Stimulated activated CD8-positive, alpha-beta memory T cell treated with anti-CD3 and anti-CD28 coated beads, Interleukin-7, amount 100 ng/mL, for 24 hours (primary cell): ENCODE results near the gene GALNT4.

Experiments used
- DNase-seq: peaks from one replicate; pipeline ENCODE4 v3.0.0-alpha.2; 2020; ENCODE audit warnings: low read depth

Gene GALNT4

DNA sequence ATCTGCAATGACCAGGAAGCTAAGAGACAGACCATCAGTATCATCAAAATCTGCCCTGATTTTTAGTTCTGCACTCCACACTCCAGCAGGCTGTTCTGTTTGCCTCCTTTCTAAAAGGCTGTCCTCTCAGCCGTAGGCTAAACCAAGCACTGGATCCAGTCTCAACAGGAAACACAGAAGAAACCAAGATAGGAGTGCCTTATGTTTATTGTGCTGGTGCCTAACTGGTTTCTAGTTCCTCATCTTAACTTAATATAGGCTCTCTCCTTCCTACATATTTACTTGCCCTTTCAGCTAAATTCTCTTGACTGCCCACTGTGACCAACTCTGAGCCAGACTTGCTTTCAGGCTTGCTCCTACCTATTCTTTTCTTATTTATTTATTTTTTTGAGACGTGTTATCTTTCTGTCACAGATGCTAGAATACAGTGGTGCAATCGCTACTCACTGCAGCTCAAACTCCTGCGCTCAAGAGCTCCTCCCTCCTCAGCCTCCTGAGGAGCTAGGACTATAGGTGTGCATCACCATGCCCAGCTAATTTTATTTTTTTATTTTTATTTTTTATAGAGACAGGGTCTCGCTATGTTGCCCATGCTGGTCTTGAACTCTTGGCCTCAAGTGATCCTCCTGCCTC is 30.8 kb downstream of the GALNT4 start:
- no peak for DNase-seq

DNA sequence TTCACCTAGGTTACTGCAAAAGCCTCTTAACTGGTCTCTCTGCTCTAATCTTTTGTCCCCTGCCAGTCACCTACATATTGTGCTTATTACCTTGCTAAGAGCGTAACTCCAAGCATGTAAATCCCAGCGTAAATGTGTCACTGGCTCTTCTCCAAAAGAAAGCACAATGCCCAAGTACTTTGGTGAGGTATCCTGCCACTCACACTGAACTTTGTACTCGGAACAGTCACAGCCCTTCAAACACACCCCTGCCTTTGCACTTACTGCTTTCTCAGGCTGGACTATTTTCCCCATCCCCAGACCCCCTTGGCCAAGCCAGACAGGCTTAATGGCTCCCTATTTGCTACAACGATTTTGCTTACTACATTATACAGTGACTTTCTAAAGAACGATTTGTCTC is 31.7 kb downstream of the GALNT4 start:
- DNase-seq = no peak

DNA sequence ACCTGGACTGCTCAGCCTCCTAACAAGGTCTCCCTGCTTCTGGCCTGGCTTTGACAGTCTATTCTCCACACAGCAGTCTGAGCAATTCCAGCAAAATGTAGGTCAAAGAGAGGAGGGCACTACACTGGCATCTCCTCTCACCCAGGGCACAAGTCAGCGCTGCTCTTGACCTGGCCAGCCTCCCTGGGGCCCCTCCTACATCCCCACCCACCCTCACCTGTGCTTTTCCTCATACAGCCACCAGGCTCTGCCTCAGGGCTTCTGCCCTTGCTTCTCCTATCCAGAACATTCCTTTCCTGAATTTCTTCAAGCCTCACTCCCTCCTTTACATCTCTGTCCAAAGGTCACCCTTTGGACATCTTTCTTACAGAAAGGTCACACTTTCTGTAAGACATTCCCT is 33.7 kb downstream of the GALNT4 start:
- no peak for DNase-seq

DNA sequence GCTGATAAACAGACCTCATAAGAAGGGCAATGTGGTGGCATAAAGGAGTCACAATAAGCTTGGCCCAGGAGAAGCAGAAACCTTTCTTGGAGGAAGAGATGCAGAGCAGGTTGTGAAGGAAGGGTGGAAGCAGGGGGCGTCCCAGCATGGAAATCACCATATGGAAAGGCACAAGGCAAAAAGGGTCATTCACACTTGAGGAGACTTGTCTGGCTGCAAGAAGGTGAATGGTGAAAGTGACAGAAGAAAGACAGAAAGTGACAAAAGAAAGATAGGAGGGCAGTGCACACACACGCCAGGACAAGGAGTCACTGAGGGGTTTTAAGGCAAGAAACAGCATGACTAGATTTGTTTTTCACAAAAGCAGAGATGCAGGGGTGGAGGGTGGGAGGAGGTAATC is 38.3 kb downstream of the GALNT4 start:
- no peak for DNase-seq

DNA sequence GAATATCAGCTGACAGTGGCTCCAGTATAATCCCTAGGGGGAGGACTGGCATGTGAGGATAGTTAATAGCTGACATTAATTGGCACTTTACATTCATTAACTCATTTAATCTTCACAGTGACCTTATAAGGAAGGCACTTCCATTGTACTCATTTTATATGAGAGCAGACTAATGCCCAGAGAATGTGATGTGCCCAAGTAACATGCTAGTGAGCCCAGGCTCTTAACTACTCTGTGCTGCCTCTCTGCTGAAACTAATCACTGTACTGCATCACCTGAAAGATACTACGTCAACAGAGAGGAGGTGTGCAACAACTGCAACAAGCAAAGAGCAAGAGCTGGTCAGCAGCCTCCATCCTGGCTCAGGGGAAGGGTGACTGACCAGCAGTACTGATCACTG is 40.1 kb downstream of the GALNT4 start:
- no peak for DNase-seq

DNA sequence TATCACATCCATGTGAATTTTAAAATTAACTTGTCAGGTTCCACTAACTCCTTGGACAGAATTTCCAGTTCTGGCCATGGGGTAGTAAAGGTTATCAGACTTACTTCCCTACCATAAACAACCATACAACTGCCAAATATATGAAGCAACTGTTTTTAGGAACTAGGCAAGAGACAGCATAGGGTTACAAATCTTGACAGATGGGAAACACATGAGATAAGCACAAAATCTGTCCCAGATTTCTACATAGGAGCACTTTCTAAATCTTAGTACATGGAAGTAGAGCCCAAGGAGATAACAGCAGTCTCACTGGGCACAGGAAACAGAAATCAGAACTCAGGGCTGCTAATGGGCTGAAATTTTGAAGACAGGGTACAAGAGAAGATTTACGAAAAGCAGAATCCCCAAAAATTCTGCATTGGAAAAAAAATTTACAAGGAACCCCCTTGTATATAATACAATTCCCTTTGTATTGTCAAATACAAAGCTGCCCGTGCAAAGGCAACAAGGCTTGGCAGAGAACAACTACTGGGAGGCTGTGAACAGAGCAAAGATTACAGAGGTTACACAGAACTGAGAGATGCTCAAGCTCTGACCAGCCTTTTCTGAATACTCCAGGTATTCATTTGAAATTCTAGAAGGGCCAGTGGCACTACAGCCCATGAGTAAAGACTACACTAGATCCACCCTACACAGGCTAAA is 43.2 kb downstream of the GALNT4 start:
- DNase-seq = no peak

DNA sequence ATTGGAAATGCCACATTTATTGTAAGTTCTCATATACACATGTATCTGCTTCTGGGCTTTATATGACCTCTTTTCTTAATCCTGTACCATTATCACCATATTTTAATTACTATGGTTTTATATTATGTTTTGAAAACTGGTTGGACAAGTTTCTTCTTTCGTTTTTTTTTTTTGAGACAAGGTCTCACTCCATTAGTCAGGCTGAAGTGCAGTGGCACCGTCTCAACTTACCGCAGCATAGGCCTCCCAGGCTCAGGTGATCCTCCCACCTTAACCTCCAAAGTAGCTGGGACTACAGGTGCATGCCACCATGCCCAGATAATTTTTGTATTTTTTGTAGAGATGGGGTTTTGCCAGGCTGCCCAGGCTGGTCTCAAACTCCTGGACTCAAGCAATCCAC is 44.6 kb downstream of the GALNT4 start:
- no peak for DNase-seq

DNA sequence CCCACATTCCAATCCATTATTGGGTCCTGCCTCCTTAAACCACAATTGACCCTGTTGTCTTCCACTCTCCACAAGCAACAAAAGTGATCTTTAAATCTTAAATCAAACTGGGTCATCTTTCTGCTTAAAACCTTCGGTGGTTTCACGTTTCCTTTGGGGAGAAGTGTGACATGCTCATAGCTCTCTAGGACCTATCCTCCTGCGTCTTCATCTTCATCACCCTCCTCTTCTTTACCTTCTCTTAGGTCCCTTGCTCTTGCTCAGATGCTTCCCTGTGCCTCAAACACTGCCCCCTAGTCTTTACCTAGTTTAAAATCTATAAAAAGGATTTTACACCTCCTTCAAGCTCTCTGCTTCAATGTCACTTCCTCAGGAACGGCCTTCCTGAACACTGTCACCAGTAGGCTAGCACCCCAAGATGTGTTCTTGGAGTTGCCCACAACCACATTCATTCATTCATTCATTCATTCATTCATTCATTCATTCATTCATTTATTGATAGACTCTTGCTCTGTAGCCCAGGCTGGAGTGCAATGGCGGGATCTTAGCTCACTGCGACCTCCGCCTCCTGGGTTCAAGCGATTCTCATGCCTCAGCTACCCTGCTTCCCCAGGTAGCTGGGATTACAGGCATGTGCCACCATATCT is 46.8 kb downstream of the GALNT4 start:
- no peak for DNase-seq

DNA sequence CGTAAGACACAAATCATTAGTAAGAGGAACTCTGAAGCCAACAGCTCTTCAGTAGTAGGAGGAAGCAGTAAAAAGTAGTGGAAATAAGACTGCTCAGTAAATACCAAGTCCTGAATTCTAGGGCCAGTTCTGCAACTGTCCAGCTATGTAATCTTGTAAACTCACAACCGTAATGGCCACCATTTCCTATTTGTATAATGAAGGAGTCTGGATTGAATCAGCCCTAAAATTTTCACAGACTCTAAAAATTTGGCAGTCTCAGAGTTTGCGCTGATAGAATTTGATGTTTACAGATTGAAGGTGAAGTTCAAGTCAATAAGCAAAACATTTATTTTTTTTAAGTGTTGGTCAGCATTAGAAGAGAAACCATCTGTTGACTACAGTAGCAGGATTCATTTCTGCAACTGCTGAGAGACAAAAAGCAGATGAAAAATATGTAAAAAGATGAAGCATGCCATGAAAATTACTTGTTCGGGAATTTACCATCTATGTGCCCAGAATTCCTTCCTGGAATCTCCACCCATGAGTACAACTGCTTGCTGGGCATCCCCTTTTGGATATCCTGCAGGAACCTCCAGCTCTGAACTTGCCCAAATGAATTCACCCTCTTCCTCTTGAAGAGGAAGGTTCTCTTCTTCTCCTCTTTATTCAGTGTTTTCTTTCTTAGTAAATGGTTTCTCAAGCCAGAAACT is 47.5 kb downstream of the GALNT4 start:
- DNase-seq = no peak

DNA sequence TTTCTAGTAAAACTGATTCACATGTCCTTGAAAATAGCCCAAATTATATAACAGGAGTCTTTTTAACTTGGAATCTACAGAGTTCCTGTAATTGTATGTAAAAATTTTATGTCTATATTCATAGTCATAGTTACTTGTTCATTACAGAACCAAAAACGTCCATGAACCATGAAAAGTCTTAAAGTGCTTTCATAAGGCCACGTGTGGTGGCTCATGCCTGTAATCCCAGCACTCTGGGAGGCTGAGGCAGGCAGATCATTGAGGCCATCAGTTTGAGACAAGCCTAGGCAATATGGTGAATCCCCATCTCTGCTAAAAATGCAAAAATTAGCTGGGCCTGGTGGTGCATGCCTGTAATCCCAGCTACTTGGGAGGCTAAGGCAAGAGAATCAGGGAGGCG is 48.4 kb downstream of the GALNT4 start:
- DNase-seq = no peak

DNA sequence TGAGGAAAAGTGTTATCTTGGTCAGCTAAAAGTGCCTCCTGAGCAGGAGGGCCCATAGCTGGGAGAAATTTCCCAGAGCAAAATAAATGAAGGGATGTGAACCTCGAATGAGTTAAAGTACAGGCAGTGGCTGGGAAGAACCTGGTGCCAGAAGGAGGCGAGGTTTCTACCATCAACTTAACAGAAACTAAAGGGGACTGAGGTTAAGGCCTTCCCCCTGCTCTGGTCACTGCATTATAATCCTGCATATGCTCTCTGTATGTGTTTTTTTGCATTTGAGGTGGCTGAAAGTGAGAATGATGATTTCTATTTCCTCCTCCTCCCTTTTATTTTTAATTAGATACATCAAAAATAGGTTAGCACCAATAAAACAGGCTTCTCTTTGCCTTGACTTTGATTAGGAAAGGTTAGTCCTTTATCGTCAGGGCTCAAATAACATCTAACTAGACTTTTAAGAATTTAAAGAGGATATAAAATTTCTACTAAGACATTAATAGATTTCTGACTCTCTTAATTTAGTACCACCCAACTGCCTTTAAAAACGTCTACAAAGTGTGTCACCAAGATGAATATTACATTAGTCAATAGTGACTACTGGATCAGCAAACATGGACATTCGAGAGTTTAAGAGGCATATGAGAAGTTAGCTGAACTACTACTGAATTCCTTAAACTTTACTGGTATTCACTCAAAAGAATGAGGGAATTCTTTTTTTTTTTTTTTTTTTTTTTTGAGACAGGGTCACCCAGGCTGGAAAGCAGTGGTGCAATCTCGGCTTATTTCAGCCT is 49.2 kb downstream of the GALNT4 start:
- DNase-seq = no peak

DNA sequence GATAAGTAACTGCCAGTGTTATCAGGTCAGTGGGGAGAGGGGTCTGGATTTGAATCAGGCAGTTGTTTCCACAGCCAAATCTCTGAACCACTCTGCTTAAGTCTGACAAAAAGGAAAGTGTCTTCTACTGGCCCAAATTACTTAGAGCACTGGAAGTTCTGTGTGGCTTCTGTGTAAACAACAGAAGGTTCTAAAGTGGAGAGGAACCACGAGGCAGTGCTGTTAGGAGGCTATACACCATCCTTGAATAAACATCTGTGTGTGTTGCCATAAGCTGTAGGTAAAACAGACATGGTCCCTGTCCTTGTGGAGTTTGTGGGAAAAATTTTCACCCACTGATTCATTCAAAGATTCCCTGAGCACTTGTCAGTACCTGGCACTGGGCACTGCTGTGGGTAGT is 50.0 kb downstream of the GALNT4 start:
- DNase-seq = no peak
